T-helper 1 cell (primary cell): ENCODE measurements around the gene OR51B2.
"Not testable (repeated sequence)": the region's sequence is repeated elsewhere in the genome, so short reads cannot be mapped to it uniquely, and the experiment has no call there.

ENCODE experiments used
- DNase-seq, 5 donors: peaks; one replicate each; pipeline ENCODE4 v3.0.0-alpha.2; 2012 to 2020
- total RNA-seq, 4 donors: gene quantifications; one replicate each; lab custom pipeline; 2026; lab: John Stamatoyannopoulos, UW

The OR51B2 gene
- 0 reads per million in 4 donors for total RNA-seq

- DNase-seq, result no peak
These were observed at the start of gene OR51B2 for GRCh38 chr11:5324197-5324596. OR51B2 (minus strand) TSS chr11:5324297; CDS start chr11:5324297, 0 bp downstream.

GRCh38 chr11:5369789-5370188, 45.7 kb upstream of the OR51B2 start:
- no peak for DNase-seq

GRCh38 chr11:5368502-5369043, 44.5 kb upstream of the OR51B2 start:
- DNase-seq, result no peak

- no peak for DNase-seq
These were observed 43.5 kb upstream of the OR51B2 start for GRCh38 chr11:5367448-5368074.

- DNase-seq, result no peak
These were observed 42.8 kb upstream of the OR51B2 start for GRCh38 chr11:5366856-5367255.

GRCh38 chr11:5366365-5366764, 42.3 kb upstream of the OR51B2 start:
- not testable (repeated sequence) for DNase-seq

GRCh38 chr11:5364214-5364613, 40.1 kb upstream of the OR51B2 start:
- DNase-seq, result no peak

GRCh38 chr11:5363679-5364078, 39.6 kb upstream of the OR51B2 start:
- no peak for DNase-seq

GRCh38 chr11:5362017-5362625, 38.0 kb upstream of the OR51B2 start:
- DNase-seq, result no peak

GRCh38 chr11:5356031-5356430, 31.9 kb upstream of the OR51B2 start:
- DNase-seq, result not testable (repeated sequence)

GRCh38 chr11:5351208-5351607, 27.1 kb upstream of the OR51B2 start, which contains the start of gene OR51B6:
OR51B6 (plus strand) TSS chr11:5351508; CDS start chr11:5351508, 0 bp downstream.
- DNase-seq, result no peak

GRCh38 chr11:5349550-5349949, 25.5 kb upstream of the OR51B2 start:
- no peak for DNase-seq

GRCh38 chr11:5348551-5349194, 24.6 kb upstream of the OR51B2 start:
- no peak for DNase-seq

GRCh38 chr11:5345831-5346230, 21.7 kb upstream of the OR51B2 start:
- DNase-seq, result no peak

GRCh38 chr11:5343474-5344335, 19.6 kb upstream of the OR51B2 start, which contains the start of gene OR51B5:
OR51B5 (minus strand) TSS chr11:5343524; CDS start chr11:5343524, 0 bp downstream.
- no peak for DNase-seq

- DNase-seq, result no peak
These were observed 15.8 kb upstream of the OR51B2 start for GRCh38 chr11:5339771-5340322.

- DNase-seq, result not testable (repeated sequence)
These were observed 13.2 kb upstream of the OR51B2 start for GRCh38 chr11:5337253-5337652.

- DNase-seq, result no peak
These were observed 12.2 kb upstream of the OR51B2 start for GRCh38 chr11:5336331-5336730.

GRCh38 chr11:5335170-5335569, 11.1 kb upstream of the OR51B2 start:
- DNase-seq, result no peak

GRCh38 chr11:5317292-5317691, 6.8 kb downstream of the OR51B2 start:
- no peak for DNase-seq

GRCh38 chr11:5313326-5314023, 10.6 kb downstream of the OR51B2 start:
- DNase-seq, result not testable (repeated sequence)

GRCh38 chr11:5310423-5310822, 13.7 kb downstream of the OR51B2 start:
- DNase-seq, result no peak
